ENCODE data around the gene SLC35F3.

Gene SLC35F3

DNA sequence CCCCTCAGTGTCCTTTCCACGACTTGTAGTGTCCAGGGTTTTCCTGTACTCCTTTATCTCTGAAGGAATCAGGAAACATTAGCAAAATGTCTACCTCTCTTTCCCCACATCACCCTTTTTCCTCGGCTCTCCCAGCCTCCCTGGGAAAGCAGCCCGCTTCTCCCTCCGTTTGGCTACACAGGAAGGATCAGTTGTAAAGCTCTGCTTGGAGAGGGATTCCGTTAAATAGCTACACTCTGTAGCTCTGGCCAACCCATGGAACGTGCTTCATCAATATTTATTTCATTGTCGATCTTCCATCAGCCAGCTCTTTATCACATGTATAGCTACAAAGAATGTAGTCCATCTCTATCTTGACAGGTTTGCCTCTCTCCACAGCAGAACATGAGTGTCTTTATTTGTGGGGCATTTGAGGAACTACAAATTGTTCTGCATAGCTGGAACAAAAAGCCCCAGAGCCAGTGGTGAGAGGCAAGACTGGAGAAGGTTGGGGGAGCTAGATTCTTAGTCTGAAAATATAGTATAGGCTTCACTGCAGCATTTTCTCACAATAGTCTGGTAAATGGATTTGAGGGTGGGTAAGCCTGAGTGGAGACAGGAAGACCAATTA, 191.8 kb downstream of the SLC35F3 start:
- Mint-ChIP-seq H3K9me3 (no peaks in the 10 kb centered on the region), H3K27me3 (ENCODE audit: low read depth) (peaks cover 12% of the 10 kb centered on the region), H3K4me3 (no peak overlapping the region), H3K36me3 (ENCODE audit: low read depth) (no peaks in the 10 kb centered on the region), H3K27ac (peak overlapping the region in 2 of 3 experiments; percentile 22 to 37), H3K4me1 (peaks cover 28% of the 10 kb centered on the region)
- TF ChIP-seq, protein P1, sequence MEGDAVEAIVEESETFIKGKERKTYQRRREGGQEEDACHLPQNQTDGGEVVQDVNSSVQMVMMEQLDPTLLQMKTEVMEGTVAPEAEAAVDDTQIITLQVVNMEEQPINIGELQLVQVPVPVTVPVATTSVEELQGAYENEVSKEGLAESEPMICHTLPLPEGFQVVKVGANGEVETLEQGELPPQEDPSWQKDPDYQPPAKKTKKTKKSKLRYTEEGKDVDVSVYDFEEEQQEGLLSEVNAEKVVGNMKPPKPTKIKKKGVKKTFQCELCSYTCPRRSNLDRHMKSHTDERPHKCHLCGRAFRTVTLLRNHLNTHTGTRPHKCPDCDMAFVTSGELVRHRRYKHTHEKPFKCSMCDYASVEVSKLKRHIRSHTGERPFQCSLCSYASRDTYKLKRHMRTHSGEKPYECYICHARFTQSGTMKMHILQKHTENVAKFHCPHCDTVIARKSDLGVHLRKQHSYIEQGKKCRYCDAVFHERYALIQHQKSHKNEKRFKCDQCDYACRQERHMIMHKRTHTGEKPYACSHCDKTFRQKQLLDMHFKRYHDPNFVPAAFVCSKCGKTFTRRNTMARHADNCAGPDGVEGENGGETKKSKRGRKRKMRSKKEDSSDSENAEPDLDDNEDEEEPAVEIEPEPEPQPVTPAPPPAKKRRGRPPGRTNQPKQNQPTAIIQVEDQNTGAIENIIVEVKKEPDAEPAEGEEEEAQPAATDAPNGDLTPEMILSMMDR (IDR thresholded peaks at IDR 0.05; ENCODE audit: unreplicated experiment in 3 of 3), result no peak

DNA sequence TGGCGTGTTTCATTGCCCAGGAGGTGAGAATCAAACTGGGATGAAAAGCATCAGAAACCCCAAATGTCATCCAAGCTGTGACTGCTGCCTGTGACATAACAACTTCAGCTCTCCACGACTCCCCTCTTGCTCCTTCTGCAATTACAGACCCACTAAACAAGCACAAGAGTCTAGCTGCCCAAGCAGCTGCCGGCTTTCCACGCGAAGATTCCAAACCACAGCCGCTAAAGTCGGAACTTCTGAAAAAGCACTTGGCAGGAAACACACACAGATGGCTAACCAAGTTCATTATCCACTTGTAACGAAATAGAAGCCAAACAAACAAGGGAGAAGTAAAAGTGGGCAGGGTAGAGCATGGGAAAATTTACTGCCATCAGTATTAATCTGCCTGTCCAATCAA, 198.1 kb downstream of the SLC35F3 start:
- H3K4me3 Mint-ChIP-seq, result peak overlapping the region in 1 of 3 experiments; percentile 12
- peaks cover 19% of the 10 kb centered on the region for H3K4me1 Mint-ChIP-seq
- H3K27ac Mint-ChIP-seq, result no peak overlapping the region
- H3K27me3 Mint-ChIP-seq (ENCODE audit: low read depth), result peaks cover 7% of the 10 kb centered on the region
- TF ChIP-seq, protein P1 (IDR thresholded peaks at IDR 0.05; ENCODE audit: unreplicated experiment in 3 of 3), result no peak
- no peaks in the 10 kb centered on the region for H3K9me3 Mint-ChIP-seq
- no peaks in the 10 kb centered on the region for H3K36me3 Mint-ChIP-seq (ENCODE audit: low read depth)

DNA sequence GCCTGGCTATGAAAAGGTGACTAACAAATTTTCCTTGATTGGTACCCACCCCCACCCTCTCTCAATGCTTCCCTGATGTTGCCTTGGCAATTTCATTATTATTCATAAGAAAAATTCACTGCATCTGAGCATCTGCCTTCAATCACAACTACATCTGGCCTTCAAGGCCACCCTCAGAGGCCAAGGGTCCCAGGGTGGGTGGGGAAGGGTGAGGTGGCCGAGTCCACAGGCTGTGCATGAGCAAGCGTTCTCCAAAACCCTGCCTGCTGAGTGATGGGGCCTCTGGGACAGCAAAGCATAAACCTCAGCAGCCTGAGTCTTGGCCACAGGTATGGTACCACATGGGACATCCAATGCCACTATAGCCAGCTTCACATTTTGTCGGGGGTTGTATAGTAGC, 198.7 kb downstream of the SLC35F3 start:
- no peaks in the 10 kb centered on the region for H3K9me3 Mint-ChIP-seq
- TF ChIP-seq, protein P1 (IDR thresholded peaks at IDR 0.05; ENCODE audit: unreplicated experiment in 3 of 3), result no peak
- H3K4me3 Mint-ChIP-seq, result no peak overlapping the region
- H3K36me3 Mint-ChIP-seq (ENCODE audit: low read depth), result no peaks in the 10 kb centered on the region
- H3K27me3 Mint-ChIP-seq (ENCODE audit: low read depth), result peaks cover 7% of the 10 kb centered on the region
- H3K4me1 Mint-ChIP-seq, result peaks cover 19% of the 10 kb centered on the region
- no peak overlapping the region for H3K27ac Mint-ChIP-seq

DNA sequence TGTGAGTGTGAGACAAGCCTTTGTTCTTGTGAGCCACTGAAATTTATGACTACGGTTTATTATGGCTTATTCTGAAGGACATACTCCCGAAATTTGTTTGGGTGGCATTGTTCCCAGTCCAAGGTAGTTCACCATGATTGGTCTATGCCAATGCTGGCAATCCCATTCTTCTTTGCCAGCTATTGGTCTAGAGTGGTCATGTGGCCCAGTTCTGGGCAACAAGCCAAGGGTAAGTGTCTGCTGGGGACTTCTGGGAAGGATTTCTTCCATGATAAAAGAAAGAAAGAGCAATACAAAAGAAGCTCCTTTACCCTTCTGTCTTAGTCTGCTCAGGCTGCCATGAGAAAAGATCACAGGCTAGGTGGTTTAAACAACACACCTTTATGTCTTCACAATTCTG, 201.6 kb downstream of the SLC35F3 start:
- Mint-ChIP-seq H3K4me3 (no peak overlapping the region), H3K27me3 (ENCODE audit: low read depth) (peaks cover 12% of the 10 kb centered on the region), H3K36me3 (ENCODE audit: low read depth) (no peaks in the 10 kb centered on the region), H3K9me3 (no peaks in the 10 kb centered on the region), H3K4me1 (peaks cover 19% of the 10 kb centered on the region), H3K27ac (no peak overlapping the region)
- TF ChIP-seq, protein P1 (IDR thresholded peaks at IDR 0.05; ENCODE audit: unreplicated experiment in 3 of 3), result no peak

DNA sequence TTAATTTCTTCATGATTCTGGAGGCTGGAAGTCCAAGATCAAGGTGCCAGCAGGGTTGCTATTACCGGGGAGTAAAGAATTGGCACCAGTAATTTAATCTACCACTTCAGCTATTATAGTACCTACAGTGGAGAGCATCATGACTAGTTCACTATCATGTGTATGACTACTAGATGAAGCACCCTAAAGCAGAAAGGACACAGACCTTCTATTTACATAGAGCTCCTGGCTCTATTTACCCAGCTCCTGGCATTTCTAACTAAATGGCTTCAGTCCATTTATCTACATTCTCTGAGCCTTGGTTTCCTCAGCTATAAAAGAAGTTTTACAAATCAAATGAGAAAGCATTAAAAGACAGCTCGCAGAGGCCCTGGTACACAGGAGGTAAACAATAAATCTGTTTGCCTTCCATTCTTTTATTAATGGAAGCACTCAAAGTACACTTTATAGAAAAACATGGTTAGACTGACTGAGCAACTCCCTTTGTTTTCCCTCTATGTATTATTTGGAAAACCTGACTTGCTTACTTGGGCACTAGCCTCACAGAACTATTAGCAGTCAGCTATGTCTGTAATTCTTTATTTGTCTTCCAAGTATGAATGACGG, 203.0 kb downstream of the SLC35F3 start:
- Mint-ChIP-seq H3K4me3 (no peak overlapping the region), H3K27ac (no peak overlapping the region)

More for the DNA sequence above, 203.0 kb downstream of the SLC35F3 start:
- no peaks in the 10 kb centered on the region for H3K9me3 Mint-ChIP-seq
- peaks cover 11% of the 10 kb centered on the region for H3K4me1 Mint-ChIP-seq
- peaks cover 7% of the 10 kb centered on the region for H3K27me3 Mint-ChIP-seq (ENCODE audit: low read depth)
- H3K36me3 Mint-ChIP-seq (ENCODE audit: low read depth), result no peaks in the 10 kb centered on the region
- TF ChIP-seq, protein P1 (IDR thresholded peaks at IDR 0.05; ENCODE audit: unreplicated experiment in 3 of 3), result no peak

Measured in nephron (organoid).